IMR-90 (cell line): ENCODE results near the gene ZCCHC24. TPM values are rescaled to one million over a fixed set of nuclear protein-coding genes. Genes with fewer than 3 reads are reported as not detected.

ENCODE experiments used
- ATAC-seq: fragments of 200-7000 bp; cut with Tn5 transposase; 2 replicates; pipeline ENCODE4 v1.9.1; 2020; ENCODE audit warnings: low read depth, mild to moderate bottlenecking, moderate library complexity
- BruUV-seq: library from RNA; stranded (reverse); fragments of 400-500 nt; replicated peaks from 2 replicates; lab custom pipeline; 2021; lab: Mats Ljungman, UMichigan
- CTCF ChIA-PET: fragments of 300-600 bp; formaldehyde crosslinking; extraction: SDS; loops from one replicate; lab custom pipeline; 2021; ENCODE audit warnings: antibody characterized with exemption; lab: Yijun Ruan, JAX
- POLR2A ChIA-PET: fragments of 300-600 bp; sonication (Branson Sonifier 250); formaldehyde crosslinking; loops from one replicate; lab custom pipeline; 2022; ENCODE audit warnings: antibody characterized with exemption; ENCODE audit not compliant: unreplicated experiment; lab: Charles Lee
- DNase-seq: peaks from one replicate; pipeline ENCODE4 v3.0.0; 2013
- H2AFZ ChIP-seq: replicated peaks from 2 replicates; pipeline ENCODE3; 2013; ENCODE audit warnings: low read length, mild to moderate bottlenecking; ENCODE audit not compliant: poor library complexity
- H2AK5ac ChIP-seq: 2 replicates; pipeline ENCODE4 v1.6.1; 2013; ENCODE audit warnings: low read depth, low read length, inconsistent platforms
- H2AK9ac ChIP-seq: replicated peaks from 2 replicates; pipeline ENCODE3; 2013; ENCODE audit warnings: mild to moderate bottlenecking, low read depth, low read length, moderate library complexity; ENCODE audit not compliant: poor library complexity
- H2BK120ac ChIP-seq: 2 replicates; pipeline ENCODE4 v1.6.1; 2013; ENCODE audit warnings: low read depth, low read length, inconsistent platforms
- H2BK15ac ChIP-seq: 3 replicates; pipeline ENCODE4 v1.6.1; 2013; ENCODE audit warnings: low read depth, low read length, inconsistent platforms
- H2BK20ac ChIP-seq: 2 replicates; pipeline ENCODE4 v1.6.1; 2013; ENCODE audit warnings: low read depth, mild to moderate bottlenecking, inconsistent platforms, low read length, moderate library complexity
- H2BK5ac ChIP-seq: 2 replicates; pipeline ENCODE4 v1.6.1; 2013; ENCODE audit warnings: mild to moderate bottlenecking, low read depth, low read length, inconsistent platforms; ENCODE audit not compliant: poor library complexity, severe bottlenecking
- H3K14ac ChIP-seq: replicated peaks from 2 replicates; pipeline ENCODE4 v1.6.1; 2013; ENCODE audit warnings: low read depth, low read length, inconsistent platforms
- H3K18ac ChIP-seq: 2 replicates; pipeline ENCODE4 v1.6.1; 2013; ENCODE audit warnings: low read depth, low read length, control low read depth
- H3K23ac ChIP-seq: 2 replicates; pipeline ENCODE4 v1.6.1; 2013; ENCODE audit warnings: low read depth, low read length, inconsistent platforms
- H3K27ac ChIP-seq: 2 replicates; pipeline ENCODE4 v1.5.1; 2013; ENCODE audit warnings: mild to moderate bottlenecking, control low read depth, low read length; ENCODE audit not compliant: insufficient read depth
- H3K27me3 ChIP-seq: 2 replicates; pipeline ENCODE4 v1.6.1; 2013; ENCODE audit warnings: low read length; ENCODE audit not compliant: control insufficient read depth, insufficient read depth
- H3K36me3 ChIP-seq: 2 replicates; pipeline ENCODE4 v1.6.1; 2013; ENCODE audit warnings: low read length, mixed read lengths; ENCODE audit not compliant: control insufficient read depth, insufficient read depth
- H3K4ac ChIP-seq: 2 replicates; pipeline ENCODE4 v1.6.1; 2013; ENCODE audit warnings: low read depth, low read length, inconsistent platforms
- H3K4me1 ChIP-seq: 2 replicates; pipeline ENCODE4 v1.6.1; 2013; ENCODE audit warnings: low read length, mixed read lengths; ENCODE audit not compliant: control insufficient read depth, insufficient read depth
- H3K4me2 ChIP-seq: 2 replicates; pipeline ENCODE4 v1.6.1; 2013; ENCODE audit warnings: low read depth, mild to moderate bottlenecking, control low read depth, low read length, moderate library complexity
- H3K4me3 ChIP-seq: 2 replicates; pipeline ENCODE4 v1.5.1; 2013; ENCODE audit warnings: low read depth, mild to moderate bottlenecking, control low read depth, low read length, moderate library complexity; ENCODE audit not compliant: insufficient read depth
- H3K56ac ChIP-seq: 2 replicates; pipeline ENCODE4 v1.6.1; 2013; ENCODE audit warnings: low read length, inconsistent platforms; ENCODE audit not compliant: insufficient read depth; ENCODE audit errors: extremely low read depth
- H3K79me1 ChIP-seq, 2 experiments: 2 replicates each; pipeline ENCODE4 v1.6.1; 2013; ENCODE audit warnings: low read length in 2 of 2, inconsistent platforms in 1 of 2, low read depth in 1 of 2
- H3K9ac ChIP-seq: 2 replicates; pipeline ENCODE4 v1.6.1; 2013; ENCODE audit warnings: low read depth, low read length, control low read depth
- H3K9me1 ChIP-seq: 2 replicates; pipeline ENCODE4 v1.6.1; 2013; ENCODE audit warnings: low read length, inconsistent platforms; ENCODE audit not compliant: insufficient read depth
- H3K9me3 ChIP-seq: 2 replicates; pipeline ENCODE4 v1.6.1; 2013; ENCODE audit warnings: low read length; ENCODE audit not compliant: control insufficient read depth, insufficient read depth
- H4K20me1 ChIP-seq: 2 replicates; pipeline ENCODE4 v1.6.1; 2013; ENCODE audit warnings: low read length, inconsistent platforms; ENCODE audit not compliant: insufficient read depth
- H4K5ac ChIP-seq: 2 replicates; pipeline ENCODE4 v1.6.1; 2013; ENCODE audit warnings: mild to moderate bottlenecking, low read depth, low read length, control low read depth
- H4K8ac ChIP-seq, 2 experiments: 2 replicates each; pipeline ENCODE4 v1.6.1; 2013; ENCODE audit warnings: low read depth in 2 of 2, low read length in 2 of 2, control low read depth in 1 of 2, inconsistent platforms in 1 of 2
- H4K91ac ChIP-seq: 2 replicates; pipeline ENCODE4 v1.6.1; 2013; ENCODE audit warnings: low read depth, low read length, inconsistent platforms; ENCODE audit not compliant: insufficient read depth
- BHLHE40 ChIP-seq: fragments of 150-350 bp; IDR thresholded peaks from 2 replicates; pipeline ENCODE4 v1.6.1; 2016; ENCODE audit warnings: mild to moderate bottlenecking, low read depth, low read length
- CEBPB ChIP-seq: IDR thresholded peaks from 2 replicates; pipeline ENCODE4 v1.6.1; 2012; ENCODE audit warnings: low read depth, low read length, improper control_type of control experiment
- CHD1 ChIP-seq: IDR thresholded peaks from 2 replicates; pipeline ENCODE4 v1.6.1; 2012; ENCODE audit warnings: low read depth, low read length, improper control_type of control experiment
- ELK1 ChIP-seq: fragments of 150-350 bp; IDR thresholded peaks from 2 replicates; pipeline ENCODE4 v1.6.1; 2016; ENCODE audit warnings: low read depth, mild to moderate bottlenecking, low read length, moderate library complexity, borderline replicate concordance
- FOS ChIP-seq: fragments of 150-350 bp; IDR thresholded peaks from 2 replicates; pipeline ENCODE4 v1.6.1; 2016; ENCODE audit warnings: low read depth, low read length
- MAFK ChIP-seq: IDR thresholded peaks from 2 replicates; pipeline ENCODE4 v1.6.1; 2012; ENCODE audit warnings: low read depth, low read length, improper control_type of control experiment
- MAZ ChIP-seq: IDR thresholded peaks from 2 replicates; pipeline ENCODE4 v1.6.1; 2012; ENCODE audit warnings: low read depth, mild to moderate bottlenecking, low read length, improper control_type of control experiment, moderate library complexity, borderline replicate concordance
- MXI1 ChIP-seq: IDR thresholded peaks from 2 replicates; pipeline ENCODE4 v1.6.1; 2012; ENCODE audit warnings: low read depth, mild to moderate bottlenecking, low read length, moderate library complexity, borderline replicate concordance
- NFE2L2 ChIP-seq: fragments of 150-350 bp; IDR thresholded peaks from 2 replicates; pipeline ENCODE4 v1.6.1; 2016; ENCODE audit warnings: low read depth, mild to moderate bottlenecking, low read length
- POLR2A ChIP-seq: IDR thresholded peaks from 2 replicates; pipeline ENCODE4 v1.6.1; 2012; ENCODE audit warnings: mild to moderate bottlenecking, low read depth, low read length
- RAD21 ChIP-seq: IDR thresholded peaks from 2 replicates; pipeline ENCODE4 v1.6.1; 2012; ENCODE audit warnings: low read length, improper control_type of control experiment
- RCOR1 ChIP-seq: IDR thresholded peaks from 2 replicates; pipeline ENCODE4 v1.6.1; 2012; ENCODE audit warnings: mild to moderate bottlenecking, low read length, improper control_type of control experiment; ENCODE audit not compliant: insufficient replicate concordance
- RFX5 ChIP-seq: IDR thresholded peaks from 2 replicates; pipeline ENCODE4 v1.8.0; 2012; ENCODE audit warnings: low read depth, mild to moderate bottlenecking, low read length, moderate library complexity
- SMC3 ChIP-seq: fragments of 150-350 bp; IDR thresholded peaks from 2 replicates; pipeline ENCODE4 v1.6.1; 2016; ENCODE audit warnings: low read depth, mild to moderate bottlenecking, antibody characterized with exemption, low read length, moderate library complexity
- USF2 ChIP-seq: fragments of 150-350 bp; IDR thresholded peaks from 2 replicates; pipeline ENCODE4 v1.6.1; 2017; ENCODE audit warnings: mild to moderate bottlenecking, antibody characterized with exemption, low read length, low read depth
- WGBS, 2 experiments: methylation state at CpG; one replicate each; pipeline versions ENCODE4 v1.1.5 to v1.1.7; 2013; ENCODE audit warnings: missing lambda C conversion rate in 2 of 2; ENCODE audit not compliant: insufficient read length in 1 of 2; ENCODE audit errors: extremely low coverage in 2 of 2; 5-methylcytosine and 5-hydroxymethylcytosine counted together
- dilution Hi-C: fragments of 300-500 bp; cut with HindIII; formaldehyde crosslinking; loops from one replicate; pipeline ENCODE4 v1.14.3; 2018; ENCODE audit warnings: low sequenced_read_pairs; ENCODE audit not compliant: unreplicated experiment
- in situ Hi-C: fragments of 300-500 bp; cut with MboI; formaldehyde crosslinking; loops from 3 replicates; pipeline ENCODE4 v1.14.3; 2019; ENCODE audit warnings: low sequenced_read_pairs, inconsistent platforms, mixed read lengths
- intact Hi-C: fragments of 100-400 bp; cut with micrococcal nuclease; formaldehyde crosslinking; loops from 2 replicates; pipeline ENCODE4 v1.10.0; 2022
- polyA plus RNA-seq, 3 experiments: library from polyadenylated mRNA; depleted of rRNA; stranded (reverse); fragments of >200 nt; gene quantifications; 2 replicates each; pipeline ENCODE4 v1.2.3, GENCODE V29; 2012; ENCODE audit warnings: low replicate concordance in 1 of 3
- total RNA-seq: library from RNA; depleted of rRNA; stranded (reverse); fragments of >200 nt; gene quantifications from 2 replicates; pipeline ENCODE4 v1.2.3, GENCODE V29; 2012
- TF ChIP-seq, protein P1 (sequence below): conservative IDR thresholded peaks from 2 replicates; pipeline ENCODE4 v1.5.1; 2012; ENCODE audit warnings: mild to moderate bottlenecking, low read depth, low read length, improper control_type of control experiment

Gene ZCCHC24
- total and polyA plus RNA-seq, 2 of the 4 experiments (the other 2 are of a cell fraction): 15.1 to 25.9 TPM

GRCh38 chr10:79354615-79355014 is 90.8 kb downstream of the ZCCHC24 start:
- H3K56ac ChIP-seq: no peak overlapping the region
- H3K9ac ChIP-seq: no peak overlapping the region
- 100% methylated on average over 2 of the region's 6 CpGs; no CpG with 5 or more reads in 1 of the 2 experiments for WGBS, 2 experiments
- H2AK5ac ChIP-seq: no peak overlapping the region
- no peak overlapping the region for H3K23ac ChIP-seq
- H3K4me1 ChIP-seq: peaks cover 1% of the 10 kb centered on the region; the same call in 1 of the 2 replicates
- intact Hi-C loops: no loop called here
- no peak overlapping the region for H2BK15ac ChIP-seq
- no peak overlapping the region for H4K5ac ChIP-seq
- H3K4me2 ChIP-seq: no peak overlapping the region
- ChIA-PET POLR2A (no interaction called here), CTCF (no interaction called here)
- H2BK5ac ChIP-seq: no peak overlapping the region
- H4K20me1 ChIP-seq: peaks cover 46% of the 10 kb centered on the region
- peaks cover 12% of the 10 kb centered on the region for H3K9me1 ChIP-seq
- H3K27me3 ChIP-seq: no peaks in the 10 kb centered on the region
- H3K4me3 ChIP-seq: no peak overlapping the region
- no peak for ATAC-seq
- in situ Hi-C loops: no loop called here
- H3K4ac ChIP-seq: no peak overlapping the region
- DNase-seq: no peak
- H3K18ac ChIP-seq: no peak overlapping the region
- no peak overlapping the region for H4K91ac ChIP-seq
- peaks cover 62% of the 10 kb centered on the region for H3K36me3 ChIP-seq
- no peak overlapping the region for H2AFZ ChIP-seq
- H3K79me1 ChIP-seq: peaks cover 19 to 55% of the 10 kb centered on the region in 2 experiments
- dilution Hi-C loops: no loop called here
- BruUV-seq: no TSS peak
- H3K14ac ChIP-seq: no peak overlapping the region
- no peaks in the 10 kb centered on the region for H3K9me3 ChIP-seq
- no peak overlapping the region for H2BK20ac ChIP-seq
- H4K8ac ChIP-seq: no peak overlapping the region
- TF ChIP-seq USF2 (no peak), RAD21 (no peak), MAFK (no peak), SMC3 (no peak), CEBPB (no peak), CHD1 (no peak), RCOR1 (no peak), MXI1 (no peak), ELK1 (no peak), BHLHE40 (no peak), FOS (no peak), RFX5 (no peak), NFE2L2 (no peak), MAZ (no peak), POLR2A (no peak)
- TF ChIP-seq, protein P1, sequence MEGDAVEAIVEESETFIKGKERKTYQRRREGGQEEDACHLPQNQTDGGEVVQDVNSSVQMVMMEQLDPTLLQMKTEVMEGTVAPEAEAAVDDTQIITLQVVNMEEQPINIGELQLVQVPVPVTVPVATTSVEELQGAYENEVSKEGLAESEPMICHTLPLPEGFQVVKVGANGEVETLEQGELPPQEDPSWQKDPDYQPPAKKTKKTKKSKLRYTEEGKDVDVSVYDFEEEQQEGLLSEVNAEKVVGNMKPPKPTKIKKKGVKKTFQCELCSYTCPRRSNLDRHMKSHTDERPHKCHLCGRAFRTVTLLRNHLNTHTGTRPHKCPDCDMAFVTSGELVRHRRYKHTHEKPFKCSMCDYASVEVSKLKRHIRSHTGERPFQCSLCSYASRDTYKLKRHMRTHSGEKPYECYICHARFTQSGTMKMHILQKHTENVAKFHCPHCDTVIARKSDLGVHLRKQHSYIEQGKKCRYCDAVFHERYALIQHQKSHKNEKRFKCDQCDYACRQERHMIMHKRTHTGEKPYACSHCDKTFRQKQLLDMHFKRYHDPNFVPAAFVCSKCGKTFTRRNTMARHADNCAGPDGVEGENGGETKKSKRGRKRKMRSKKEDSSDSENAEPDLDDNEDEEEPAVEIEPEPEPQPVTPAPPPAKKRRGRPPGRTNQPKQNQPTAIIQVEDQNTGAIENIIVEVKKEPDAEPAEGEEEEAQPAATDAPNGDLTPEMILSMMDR: no peak
- peak overlapping the region; percentile 3 for H2AK9ac ChIP-seq
- no peak overlapping the region for H2BK120ac ChIP-seq
- no peak overlapping the region for H3K27ac ChIP-seq
